ENCODE results near the gene KIF20A.
A peak's percentile ranks its signal among the peaks of the same experiment; 100 is the strongest.
"Not testable (repeated sequence)": the region's sequence is repeated elsewhere in the genome, so short reads cannot be mapped to it uniquely, and the experiment has no call there.

The KIF20A gene

DNA sequence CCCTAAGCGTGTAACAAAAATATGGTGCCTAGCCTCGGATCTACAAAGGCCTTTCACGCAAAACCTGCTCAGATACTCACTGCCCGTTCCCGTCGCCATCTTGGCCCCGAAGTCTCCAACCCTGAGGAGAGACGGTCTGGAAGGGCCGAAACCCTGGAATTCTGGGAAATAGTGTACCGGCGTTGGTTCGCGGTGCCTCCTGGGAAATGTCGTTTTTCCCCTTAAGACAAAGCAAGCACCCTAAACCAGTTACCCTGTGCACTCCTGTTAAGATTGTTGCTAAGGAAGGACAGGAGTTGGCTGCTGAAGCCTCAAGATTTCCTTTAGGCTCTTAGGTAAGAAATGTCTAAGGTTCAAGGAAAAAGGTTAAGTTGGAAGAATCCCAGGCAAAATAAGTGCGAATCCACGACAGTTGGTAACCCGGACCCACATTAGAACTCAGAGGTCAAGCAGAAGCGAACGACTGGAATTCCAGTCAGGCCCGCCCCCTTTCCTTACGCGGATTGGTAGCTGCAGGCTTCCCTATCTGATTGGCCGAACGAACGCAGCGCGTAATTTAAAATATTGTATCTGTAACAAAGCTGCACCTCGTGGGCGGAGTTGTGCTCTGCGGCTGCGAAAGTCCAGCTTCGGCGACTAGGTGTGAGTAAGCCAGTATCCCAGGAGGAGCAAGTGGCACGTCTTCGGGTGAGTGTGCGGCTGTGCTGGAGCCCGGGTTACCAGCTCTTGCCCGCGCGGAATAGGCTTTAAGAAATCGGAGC is at the start of gene KIF20A, which contains the start of gene BRD8:
Gene KIF20A, plus strand, starts transcription at position 597 of the 761 bp plus-strand sequence. CDS start 569 bp downstream, outside the sequence.
Gene BRD8, minus strand, starts transcription at position 115 of the 761 bp plus-strand sequence. Its CDS starts 16 bp downstream, at position 99.
- DNase-seq, result peak; percentile 91 to 92

DNA sequence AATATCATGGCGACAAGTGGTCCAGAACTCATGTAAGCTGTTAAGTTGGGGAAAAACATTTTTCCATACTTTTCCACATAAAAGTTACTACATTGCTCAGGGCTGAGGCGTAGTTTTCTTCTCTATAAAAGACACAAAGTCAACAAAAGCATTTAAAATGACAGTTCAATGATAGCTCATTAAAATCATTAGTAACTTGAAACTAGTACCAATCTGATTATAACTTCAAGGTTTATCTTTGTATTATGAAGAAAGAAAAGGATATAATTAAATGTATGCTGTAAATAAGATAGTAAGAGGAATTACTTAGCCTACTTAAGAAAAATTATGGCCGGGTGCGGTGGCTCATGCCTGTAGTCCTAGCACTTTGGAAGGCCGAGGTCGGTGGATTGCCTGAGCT is 49.6 kb upstream of the KIF20A start:
- DNase-seq, result no peak

DNA sequence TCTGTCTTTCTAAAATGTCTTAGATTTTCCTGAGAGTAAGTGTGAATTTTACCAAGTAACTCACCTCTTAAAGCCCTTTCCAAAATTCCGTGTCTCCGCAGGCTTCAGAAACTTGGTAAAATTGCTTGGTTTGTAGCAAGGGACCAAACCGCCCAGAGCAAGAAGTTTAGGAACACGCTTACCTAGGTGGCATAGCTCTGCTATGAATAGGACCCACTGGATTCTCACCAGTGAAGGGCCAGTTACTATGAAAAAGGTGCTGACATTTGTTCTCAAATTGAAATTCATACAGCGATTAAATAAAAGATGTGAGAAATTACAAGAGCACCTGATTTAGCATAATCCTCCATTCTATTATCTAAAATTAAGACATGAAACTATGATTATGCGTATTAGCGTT is 46.4 kb upstream of the KIF20A start:
- no peak for DNase-seq

DNA sequence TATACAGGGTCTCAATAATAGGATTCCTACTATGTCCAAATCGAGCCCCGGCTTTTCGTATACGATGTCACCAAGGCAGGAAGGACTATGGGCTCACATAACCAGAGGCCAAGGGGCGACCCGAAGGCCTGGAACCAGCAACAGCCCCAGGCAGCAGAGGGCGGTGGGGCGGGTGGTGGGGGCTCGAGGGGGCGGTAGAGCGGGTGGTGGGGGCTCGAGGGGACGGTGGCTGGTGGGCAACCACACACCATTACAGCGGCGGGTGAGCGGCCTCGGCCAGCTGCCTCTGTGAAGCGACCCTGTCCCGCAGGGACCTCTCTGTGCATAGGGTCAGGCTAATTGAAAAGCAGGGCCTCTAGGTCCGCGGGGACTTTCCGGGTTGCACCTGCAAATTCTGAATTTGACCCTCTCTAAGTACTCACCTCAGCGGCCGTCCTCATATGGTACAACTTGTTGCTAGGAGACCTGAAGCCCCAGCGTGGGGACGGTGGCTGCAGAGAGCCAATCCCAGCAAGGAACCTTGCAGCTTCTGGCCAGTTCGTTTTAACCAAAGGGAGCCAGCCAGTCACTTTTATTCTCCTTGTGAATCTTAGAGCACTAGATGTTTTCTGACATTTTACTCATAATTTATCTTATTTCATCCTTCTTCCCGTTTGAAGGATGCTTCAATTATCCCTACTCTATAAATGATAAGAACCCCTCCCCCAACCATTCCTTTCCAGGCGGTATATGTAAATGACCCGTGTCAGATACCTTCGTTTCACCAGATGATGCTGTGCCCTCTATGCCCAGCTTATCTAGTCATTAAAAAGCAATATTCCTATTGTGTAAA is 39.7 kb upstream of the KIF20A start, which contains the start of gene NME5:
Gene NME5, minus strand, starts transcription at position 480 of the 832 bp plus-strand sequence. CDS start 648 bp downstream, outside the sequence.
- peak in 1 of 2 donors; percentile 4 for DNase-seq

DNA sequence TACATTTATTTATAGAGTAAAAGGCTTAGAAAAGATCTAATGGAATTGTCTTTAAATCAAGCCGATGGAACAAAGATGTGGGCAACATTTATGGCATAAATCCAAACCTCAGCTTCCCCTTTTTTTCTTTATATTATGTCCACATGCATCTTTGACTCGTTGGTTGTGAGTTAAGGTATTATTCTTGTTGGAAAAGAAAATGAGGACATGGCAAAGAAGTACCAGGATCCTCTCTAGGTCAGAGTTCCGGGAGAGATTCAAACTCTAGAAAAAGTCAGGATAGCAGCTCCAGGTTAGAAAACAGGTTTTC is 39.2 kb upstream of the KIF20A start:
- DNase-seq, result no peak

DNA sequence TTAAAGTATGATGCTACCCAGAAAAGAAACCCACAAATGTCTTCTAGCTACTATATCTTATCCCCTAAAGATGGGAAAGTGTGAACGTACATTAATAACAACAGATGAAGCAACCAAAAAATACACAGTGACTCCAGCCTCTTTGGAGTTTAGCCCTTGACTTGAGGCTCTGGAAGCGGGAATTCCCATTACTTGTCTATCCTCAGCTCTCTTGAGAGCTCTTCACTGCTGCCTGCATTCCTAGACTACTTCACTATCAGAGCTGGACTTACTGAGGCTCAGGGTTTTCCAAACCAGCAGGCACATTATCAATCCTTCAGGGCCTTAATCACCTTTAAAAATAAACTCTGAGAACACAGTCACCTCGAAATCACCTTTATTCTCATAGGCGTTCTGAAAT is 38.6 kb upstream of the KIF20A start:
- no peak for DNase-seq

DNA sequence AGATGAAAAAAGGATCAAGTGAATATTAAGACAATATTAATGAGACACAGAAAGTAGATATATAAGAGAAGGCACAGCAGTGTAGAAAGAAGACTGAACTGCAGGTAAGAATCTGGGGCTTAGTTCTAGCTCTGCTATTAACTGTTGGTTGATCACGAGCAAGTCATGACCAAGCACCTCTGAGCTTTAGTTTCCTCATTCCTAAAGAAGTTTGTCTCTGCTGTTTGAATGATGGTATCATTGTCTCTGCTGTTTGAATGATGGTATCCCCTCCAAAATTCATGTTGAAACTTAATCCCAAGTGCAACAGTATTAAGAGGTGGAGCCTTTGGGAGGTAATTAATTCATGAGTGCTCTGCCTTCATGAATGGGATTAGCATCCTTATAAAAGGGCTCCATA is 37.2 kb upstream of the KIF20A start:
- DNase-seq, result no peak

DNA sequence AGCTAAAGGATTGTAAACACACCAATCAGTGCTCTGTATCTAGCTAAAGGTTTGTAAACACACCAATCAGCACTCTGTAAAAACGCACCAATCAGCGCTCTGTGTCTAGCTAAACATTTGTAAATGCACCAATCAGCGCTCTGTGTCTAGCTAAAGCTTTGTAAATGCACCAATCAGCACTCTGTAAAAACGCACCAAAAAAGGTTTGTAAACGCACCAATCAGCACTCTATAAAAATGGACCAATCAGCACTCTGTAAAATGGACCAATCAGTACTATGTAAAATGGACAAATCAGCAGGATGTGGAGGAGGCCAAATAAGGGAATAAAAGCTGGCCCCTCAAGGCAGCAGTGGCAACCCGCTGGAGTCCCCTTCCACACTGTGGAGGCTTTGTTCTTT is 35.3 kb upstream of the KIF20A start:
- not testable (repeated sequence) for DNase-seq

DNA sequence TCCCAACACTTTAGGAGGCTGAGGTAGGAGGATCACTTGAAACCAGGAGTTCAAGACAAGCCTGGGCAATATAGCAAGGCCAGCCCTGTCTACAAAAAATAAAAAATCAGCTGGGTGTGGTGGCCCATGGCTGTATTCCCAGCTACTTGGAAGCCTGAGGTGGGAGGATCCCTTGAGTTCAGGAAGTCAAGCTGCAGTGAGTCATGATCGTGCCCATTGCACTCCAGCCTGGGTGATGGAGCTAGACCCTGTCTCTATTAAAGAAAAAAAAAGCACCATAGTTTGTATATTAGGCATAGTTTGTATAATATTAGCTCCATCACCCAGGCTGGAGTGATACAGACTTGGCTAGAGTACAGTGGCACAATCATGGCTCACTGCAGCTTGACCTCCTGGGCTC is 30.1 kb upstream of the KIF20A start:
- no peak for DNase-seq

DNA sequence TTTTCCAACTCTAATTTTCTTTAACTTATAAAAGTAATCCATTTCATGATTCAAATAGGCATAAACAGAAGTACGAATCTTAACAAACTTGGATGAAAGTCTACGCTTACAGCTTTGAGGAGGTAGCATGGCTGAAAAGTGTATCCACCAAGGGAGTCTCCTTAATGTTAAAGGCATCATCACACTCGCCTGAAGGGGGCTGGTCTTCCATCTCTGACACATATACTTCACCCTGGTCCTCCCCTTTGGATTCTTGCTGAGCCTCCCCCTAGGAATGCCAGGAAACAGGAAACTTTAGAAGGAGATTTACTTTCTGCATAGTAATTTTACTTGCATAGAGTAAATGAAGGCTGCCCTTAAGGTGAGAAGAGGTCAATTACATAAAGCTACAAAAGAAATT is 29.4 kb upstream of the KIF20A start:
- no peak for DNase-seq

DNA sequence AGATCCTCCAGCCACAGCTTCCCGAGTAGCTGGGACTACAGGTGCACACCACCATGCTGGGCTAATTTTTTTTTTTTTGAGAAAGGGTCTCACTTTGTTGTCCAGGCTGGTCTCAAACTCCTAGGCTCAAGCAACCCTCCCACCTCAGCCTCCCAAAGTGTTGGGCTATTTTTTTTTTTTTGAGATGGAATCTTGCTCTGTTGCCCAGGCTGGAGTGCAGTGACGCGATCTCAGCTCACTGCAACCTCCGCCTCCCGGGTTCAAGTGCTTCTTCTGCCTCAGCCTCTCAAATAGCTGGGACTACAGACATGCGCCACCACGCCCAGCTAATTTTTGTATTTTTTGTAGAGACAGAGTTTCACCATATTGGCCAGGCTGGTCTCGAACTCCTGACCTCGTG is 22.9 kb upstream of the KIF20A start:
- not testable (repeated sequence) for DNase-seq

DNA sequence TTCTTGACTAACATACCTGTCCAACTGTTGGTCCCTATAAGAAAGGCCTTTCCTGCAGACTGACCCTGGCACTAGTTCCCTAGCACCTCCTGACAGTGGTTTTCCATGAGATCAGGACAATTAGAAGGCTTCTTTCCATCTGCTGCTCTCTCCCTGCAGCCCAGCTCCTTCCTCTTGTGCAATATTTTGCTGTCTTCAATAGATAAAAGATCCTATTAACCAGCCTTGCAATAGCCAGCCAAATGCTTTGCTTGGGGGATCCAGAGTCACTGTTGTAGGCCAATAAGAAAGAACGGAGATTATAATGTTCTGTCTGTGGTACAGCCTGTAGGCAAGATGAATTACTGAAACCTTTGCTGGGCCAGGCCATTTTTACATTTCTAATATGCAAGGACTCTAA is 21.3 kb upstream of the KIF20A start:
- no peak for DNase-seq

DNA sequence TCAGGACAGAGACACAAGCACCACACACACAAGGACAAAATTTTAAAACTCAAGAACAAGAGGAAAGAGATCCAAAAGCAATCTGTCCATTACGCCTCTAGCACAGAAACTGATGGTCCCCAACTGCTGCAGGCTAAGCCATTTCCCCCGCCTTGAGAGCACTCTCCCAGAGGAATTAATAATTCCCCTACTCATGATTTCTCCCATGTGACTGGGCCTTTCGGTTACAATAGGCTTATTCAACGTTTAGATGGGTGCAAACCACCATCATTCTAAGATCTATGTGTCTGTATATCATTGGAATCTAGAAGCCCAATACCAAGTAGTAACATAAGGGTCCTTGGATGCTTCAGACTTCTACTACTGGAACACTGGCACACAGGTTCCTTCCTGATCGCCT is 19.2 kb upstream of the KIF20A start:
- no peak for DNase-seq

DNA sequence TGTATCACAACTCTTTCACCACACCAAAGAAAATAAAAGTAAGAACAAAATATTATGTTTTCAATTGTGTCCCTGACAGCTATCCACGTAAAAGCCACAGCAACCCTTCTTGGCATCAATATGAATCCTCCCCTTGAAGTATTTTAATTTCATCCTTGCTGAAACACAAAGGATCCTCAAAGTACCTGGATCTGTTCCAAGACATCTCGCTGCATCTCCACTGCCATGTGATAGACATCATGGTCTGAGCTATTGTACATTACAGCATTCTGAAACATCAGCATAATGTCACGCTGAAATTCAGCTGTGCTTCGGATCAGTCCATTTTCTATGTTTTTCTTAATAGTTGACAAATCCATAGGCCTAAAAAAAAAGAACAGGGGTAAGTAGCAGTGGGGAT is 18.2 kb upstream of the KIF20A start:
- DNase-seq, result no peak

DNA sequence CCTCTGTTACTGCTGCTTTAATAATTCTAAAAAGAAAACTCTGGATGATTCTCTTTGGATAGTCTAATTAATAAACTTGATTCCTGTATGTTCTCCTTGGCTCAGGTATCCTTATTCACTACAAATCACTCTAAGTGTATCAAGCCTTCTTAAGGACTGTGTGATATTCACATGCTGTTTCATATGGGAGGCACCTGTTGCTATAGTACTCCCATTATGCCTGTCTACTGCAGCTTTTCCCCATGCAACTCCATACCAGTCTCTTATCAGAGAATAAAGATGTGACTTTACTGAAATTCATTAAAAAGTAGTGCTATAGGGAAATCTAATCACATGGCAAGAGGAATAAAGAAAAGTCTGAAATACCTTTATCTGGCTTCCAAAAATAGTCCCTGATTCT is 15.2 kb upstream of the KIF20A start:
- DNase-seq, result no peak

DNA sequence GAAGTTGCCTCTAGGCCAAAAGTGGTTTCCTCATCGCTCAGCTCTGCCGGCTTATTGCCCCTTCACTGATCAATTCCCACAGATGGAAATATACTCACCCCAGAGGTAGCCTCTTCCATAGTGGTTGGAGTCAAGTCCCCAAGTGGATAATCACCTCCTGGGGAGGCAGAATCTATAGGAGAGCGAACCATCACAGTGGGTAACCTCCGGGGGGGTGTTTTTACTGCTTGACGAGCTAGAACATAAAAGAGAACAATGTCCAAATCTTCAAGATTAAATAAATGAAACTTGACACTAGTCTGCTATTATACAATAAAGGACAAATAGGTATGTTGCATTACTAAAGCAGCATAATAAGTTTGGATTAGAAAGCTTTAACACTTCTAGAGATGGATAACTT is 9.8 kb upstream of the KIF20A start:
- DNase-seq, result no peak

DNA sequence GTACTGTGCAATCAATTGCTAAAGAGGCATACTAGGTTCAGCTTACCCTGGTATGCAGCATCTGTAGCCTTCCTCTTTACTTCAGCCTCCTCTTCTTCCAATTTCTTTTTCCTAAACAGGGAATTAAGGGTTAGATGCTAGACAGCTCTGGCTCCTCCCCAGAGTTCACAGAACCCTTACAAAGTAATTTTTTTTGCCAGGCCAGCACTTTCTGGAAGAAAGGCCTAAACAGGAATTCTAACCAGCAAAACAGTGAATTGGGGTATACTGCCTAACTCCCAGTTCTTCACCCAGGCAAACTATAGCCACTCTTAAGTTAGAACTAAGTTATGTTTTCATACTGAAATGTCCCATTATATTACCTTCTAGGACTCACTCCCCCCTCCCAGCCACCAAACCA is 8.6 kb upstream of the KIF20A start:
- DNase-seq, result no peak

DNA sequence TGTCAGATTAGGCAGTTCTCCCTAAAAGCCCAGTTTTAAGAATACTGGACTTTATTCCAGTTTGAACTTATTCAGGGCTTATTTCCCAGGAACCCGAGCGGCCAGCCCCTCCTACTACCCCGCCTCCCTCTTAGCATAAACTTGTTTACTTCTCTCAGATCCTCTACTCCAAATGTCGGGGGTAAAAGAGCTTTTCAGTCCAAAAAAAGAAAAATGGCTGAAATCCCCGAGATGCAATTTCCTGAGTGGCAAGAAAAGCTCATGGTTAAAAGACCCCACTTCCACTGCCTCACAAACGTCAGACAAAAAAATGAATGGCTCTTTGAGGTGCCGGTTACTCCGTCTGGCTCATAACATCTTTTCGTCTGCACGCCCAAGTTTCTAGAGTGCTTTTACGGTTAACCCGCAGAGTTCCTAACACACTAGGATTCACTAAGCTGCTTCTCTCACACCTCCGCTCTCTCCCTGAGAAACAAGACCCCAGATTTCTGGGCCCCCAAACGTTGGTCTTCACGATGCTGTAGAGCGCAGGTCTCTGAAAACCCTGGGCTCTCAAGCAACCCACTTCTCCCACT is 884 bp upstream of the KIF20A start:
- peak in 1 of 2 donors; percentile 21 for DNase-seq

DNA sequence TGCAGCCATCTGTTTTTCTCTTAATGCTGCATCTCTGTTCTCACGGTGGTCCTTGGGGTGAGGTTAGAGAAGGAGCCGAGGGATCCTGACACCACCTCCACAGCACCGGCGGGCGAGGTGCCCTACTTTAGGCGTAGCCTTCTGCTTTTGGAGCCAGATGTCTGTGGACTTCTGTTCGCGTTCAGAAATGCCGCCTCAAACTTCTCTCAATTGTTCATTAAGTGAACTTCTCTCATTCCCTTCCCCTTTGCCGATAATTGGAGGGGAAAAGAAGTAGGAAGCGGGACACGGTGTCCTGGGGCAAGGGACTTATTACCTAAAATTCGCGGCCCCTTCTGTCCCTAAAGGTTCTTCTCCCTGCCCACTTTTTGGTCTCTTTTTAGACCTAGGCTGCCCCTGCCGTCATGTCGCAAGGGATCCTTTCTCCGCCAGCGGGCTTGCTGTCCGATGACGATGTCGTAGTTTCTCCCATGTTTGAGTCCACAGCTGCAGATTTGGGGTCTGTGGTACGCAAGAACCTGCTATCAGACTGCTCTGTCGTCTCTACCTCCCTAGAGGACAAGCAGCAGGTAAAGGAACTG is 455 bp downstream of the KIF20A start:
- DNase-seq, result no peak

DNA sequence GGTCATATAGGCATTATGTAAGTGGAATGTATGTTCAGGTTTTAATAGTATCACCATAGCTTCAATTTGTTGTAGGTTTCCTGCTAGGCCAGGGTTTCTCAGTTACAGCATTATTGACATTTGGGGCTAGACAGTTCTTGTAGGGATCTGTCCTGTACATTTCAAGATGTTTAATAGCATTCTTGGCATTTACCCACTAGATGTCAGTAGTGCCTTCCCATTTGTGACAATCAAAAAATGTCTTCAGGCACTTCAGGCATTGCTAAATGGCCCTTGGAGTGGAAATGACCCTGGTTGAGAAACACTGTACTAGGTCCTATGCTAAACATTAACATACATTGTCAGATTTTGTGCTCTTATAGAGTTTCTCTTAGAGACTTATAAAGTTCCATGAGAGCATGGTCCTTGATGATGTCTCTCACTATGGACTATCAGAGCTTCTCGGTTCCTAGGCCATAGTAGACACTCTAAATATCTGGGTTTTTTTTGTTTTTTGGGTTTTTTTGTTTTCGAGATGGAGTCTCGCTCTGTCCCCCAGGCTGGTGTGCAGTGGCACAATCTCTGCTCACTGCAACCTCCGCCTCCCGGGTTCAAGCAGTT is 1.4 kb downstream of the KIF20A start:
- peak in 1 of 2 donors; percentile 61 for DNase-seq

DNA sequence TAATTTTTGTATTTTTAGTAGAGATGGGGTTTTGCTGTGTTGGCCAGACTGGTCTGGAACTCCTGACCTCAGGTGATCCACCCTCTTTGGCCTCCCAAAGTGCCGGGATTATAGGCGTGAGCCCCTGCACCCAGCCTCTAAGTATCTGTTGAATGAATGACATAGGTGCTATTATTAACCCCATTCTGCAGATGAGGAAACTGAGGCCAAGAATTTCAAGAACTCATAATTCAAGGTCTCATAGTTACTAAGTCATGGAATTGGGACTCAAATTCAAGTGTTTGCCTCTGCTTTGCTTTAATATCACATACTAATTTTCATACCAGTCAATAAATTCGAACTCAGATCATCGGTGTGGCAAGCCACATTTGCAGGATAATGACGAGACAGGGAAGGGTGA is 1.9 kb downstream of the KIF20A start:
- no peak for DNase-seq

DNA sequence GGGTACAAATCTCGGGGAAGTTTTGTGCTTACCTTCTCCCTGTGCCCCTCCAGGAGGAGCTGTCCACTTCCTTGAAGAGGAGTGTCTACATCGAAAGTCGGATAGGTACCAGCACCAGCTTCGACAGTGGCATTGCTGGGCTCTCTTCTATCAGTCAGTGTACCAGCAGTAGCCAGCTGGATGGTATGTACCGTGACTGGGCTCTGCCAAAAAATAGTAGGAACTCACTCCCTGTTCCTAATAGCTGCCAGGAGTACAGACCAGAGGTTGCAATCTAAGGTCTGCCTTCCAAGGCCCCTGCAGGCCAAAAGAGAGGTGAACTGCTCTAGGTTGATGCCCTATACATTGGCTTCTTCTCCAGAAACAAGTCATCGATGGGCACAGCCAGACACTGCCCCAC is 3.9 kb downstream of the KIF20A start:
- no peak for DNase-seq

DNA sequence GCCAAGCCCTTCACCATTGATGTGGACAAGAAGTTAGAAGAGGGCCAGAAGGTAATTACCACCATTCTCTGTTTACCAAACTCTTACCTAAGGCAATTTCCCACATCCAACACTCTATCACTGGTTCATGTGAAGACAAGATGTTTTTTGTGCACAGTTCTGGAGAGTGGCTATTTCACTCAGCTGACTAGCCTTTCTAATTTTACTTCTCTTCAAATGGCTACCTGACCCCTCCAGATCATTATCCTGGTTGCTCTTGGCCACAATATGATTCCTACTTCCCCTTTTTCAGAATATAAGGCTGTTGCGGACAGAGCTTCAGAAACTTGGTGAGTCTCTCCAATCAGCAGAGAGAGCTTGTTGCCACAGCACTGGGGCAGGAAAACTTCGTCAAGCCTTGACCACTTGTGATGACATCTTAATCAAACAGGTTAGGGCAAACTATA is 7.1 kb downstream of the KIF20A start:
- no peak for DNase-seq
